Activated T-cell treated with anti-CD3 and anti-CD28 coated beads, Interleukin-2, amount 50 U/mL, for 48 hours (primary cell): ENCODE results near the gene FHAD1.

Experiments
- DNase-seq, 2 experiments: peaks; one replicate each; pipeline ENCODE4 v3.0.0-alpha.2; 2020

Gene FHAD1

DNA sequence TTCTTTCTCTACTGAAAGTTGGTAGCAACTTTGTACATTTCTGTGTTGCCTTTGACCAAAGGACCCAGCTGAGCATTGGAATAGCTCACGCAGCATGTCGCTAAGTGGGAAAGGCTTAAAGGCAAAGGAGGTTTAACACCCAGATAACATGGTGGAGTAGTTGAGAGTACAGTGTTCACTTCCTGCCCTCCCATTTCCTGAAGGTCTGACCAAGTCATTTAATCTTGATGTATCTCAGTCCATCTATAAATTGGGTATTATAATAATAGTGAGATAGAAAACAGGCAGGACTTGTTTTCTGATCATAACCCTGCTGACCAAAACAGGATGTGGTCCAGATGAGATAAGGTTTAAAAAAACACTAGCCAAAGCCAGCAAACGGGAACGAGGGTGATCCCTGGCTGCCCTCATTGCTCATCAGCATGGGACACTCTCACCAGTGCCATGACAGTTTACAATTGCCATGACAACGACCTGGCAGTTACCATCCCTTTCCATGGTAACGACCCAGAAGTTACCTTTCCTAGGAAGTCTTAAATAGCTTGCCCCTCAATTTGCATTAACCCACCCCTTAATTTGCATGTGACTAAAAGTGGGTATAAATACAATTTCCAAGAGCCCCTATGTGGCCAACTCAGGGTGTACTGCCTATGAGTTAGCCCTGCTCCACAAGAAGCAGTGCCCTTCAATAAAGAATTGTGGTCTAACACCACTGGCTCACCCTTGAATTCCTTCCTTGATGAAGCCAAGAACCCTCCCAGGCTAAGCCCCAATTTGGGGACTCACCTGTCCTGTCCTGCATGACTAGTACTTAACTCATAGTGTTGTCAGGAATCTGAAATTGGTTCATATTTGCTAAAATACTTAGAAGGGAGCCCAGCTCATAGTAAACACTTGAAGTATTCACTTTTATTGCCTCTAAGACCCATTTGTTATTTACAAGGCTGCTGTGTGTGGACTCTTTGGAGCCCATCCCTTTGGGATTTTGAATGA is 28.4 kb upstream of the FHAD1 start:
- no peak for DNase-seq

- no peak for DNase-seq
Measured at GRCh38 chr1:15219280-15220023, 27.6 kb upstream of the FHAD1 start.

DNA sequence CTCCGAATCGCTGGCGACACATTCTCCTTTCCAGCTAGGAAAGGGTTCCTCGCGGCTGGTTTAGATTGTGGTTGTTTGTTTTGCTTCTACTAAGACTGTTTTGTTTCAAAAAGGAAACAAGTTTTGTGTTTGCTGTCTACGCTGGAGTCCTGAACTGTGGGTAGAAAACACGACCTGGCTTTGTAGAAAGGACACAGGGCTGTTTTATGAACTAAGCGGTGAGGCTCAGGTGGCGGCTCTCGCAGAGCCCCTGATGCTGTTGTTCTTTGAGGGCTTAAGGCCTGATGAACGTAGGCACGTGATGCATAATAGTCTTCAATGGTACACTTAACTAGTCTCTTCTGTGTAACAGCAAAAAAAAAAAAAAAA is 27.0 kb upstream of the FHAD1 start:
- no peak for DNase-seq

DNA sequence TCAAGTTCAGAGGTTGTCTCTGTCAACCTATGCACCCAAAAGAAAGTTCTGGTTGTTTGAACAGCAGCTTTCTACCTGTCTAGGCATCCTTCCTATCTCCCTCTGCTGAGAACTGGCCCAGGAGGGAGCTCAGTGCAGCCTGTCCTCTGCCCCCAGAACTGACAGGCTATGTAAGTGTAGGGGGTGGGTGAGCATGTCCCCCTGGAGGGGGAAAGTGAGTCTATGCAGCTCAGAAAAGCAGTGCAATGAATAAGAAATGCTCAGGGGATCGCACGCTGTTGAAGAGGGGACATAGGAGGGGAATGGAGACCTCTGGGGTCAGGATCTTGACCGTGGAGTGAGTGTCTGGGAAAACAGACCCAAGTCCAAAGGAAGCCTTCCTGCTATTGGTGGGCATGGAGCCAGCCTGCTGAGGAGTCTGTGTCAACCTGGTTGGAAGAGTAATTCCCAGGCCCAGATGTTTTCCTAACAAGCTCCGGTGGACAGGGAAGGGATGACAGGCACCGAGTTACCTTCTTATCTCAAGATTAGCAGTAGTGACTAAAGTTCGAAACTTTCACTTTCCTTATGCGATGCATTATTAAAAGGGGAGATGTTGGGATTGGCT is 26.1 kb upstream of the FHAD1 start:
- DNase-seq: no peak

GRCh38 chr1:15222653-15223303 is 24.2 kb upstream of the FHAD1 start:
- DNase-seq: no peak

DNA sequence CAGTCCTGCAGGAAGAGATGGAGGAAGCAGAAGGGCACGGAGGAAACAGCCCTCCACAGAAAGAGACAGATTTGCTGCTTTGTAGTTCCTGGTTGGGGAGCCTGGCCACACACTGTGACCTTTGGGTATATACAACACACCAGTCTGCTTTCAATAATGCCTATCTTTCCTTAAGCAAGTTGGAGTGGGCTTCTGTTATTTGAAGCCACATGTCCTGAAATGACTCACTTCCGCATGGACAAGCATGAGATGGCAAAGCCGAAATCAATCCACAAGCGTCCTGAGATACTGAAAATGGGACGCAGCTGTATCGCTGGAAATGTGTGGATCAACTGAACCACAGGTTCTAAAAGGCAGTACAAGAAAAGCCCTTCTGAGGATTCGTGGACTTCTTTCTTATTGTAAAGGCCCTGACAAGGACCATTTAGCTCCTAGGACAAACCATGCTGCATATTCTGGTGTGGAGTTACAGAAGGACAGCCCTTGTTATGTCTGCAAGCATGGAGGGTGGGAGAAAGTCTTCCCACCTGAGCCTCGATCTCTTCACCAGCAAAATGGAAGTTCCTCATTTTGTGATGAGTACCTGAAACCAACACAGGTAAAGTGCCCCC is 22.7 kb upstream of the FHAD1 start:
- no peak for DNase-seq

GRCh38 chr1:15224974-15225373 is 22.0 kb upstream of the FHAD1 start:
- DNase-seq: no peak

GRCh38 chr1:15225461-15225860 is 21.6 kb upstream of the FHAD1 start:
- DNase-seq: no peak

DNA sequence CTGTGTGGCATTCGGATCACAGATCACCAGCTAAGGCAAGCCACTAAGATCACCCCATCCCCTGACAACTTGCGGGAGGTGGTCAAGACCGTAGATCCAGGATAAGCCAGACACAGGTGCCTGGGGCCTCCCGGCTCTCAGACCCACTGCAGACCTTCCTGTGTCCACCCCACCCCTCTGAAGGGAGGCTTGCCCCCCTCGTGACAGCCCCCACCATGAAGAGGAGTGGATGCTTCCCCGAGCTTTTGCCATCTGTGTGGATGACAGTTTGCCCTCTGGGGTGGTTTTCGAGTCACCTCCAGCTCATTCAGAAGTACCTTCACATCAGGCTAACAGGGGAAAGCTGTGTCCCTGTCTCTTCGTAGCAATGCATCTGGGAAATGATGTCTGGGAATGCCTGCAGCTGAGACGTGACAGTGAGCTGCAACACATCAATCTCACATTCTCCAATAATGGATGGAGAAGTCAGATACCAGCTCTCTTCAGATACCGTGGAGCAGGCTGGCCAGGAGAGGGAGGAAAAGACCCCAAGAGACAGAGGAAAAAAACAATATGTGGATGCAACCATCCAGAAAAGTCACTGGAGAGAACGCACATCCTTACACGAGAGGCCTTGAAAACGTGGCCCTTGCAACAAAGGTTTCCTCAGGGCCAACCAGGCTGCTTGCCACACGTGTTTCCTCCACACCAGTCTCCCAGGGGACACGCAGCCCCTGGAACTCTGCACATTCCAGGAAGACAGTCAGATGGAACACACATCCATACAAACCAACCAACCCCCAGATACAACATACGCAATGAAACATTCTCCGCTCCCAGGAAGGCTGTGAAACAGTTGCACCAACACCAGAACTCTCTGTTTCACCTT is 20.4 kb upstream of the FHAD1 start:
- no peak for DNase-seq

- no peak for DNase-seq
Measured at GRCh38 chr1:15229707-15230131, 17.3 kb upstream of the FHAD1 start.

GRCh38 chr1:15231714-15232201 is 15.3 kb upstream of the FHAD1 start:
- DNase-seq: peak; percentile 31 to 42

DNA sequence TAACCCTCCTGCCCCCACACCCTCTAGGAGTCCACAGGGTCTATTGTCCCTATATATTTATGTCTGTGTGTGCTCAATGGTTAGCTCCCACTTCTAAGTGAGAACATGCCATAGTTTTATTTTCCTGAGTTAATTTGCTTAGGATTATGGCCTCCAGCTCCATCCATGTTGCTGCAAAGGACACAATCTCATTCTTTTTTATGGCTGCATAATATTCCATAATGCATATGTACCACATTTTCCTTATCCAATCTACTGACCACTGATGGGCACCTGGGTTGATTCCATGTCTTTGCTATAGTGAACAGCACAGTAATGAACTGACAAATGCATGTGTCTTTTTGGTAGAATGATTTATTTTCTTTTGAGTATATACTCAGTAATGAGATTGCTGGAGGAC is 13.3 kb upstream of the FHAD1 start:
- DNase-seq: no peak

DNA sequence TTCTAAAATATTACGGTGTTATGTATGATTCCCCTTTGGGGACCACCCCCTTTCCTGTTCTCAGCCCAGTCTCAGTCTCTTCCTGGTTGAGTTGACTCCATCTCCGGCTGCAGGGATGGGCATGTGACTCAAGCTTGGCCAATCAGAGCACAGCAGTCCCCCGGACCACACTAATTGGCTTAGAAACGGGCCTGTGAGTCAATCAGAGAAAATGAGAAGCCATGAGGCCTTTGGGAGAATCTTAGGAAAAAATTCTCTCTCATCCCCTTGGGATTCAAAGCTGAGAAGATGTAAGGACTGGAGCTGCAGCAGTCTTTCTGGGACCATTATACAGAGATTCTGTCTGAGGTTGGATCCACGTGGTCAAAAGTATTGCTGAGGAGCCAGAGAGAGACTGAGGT is 10.7 kb upstream of the FHAD1 start:
- DNase-seq: no peak

DNA sequence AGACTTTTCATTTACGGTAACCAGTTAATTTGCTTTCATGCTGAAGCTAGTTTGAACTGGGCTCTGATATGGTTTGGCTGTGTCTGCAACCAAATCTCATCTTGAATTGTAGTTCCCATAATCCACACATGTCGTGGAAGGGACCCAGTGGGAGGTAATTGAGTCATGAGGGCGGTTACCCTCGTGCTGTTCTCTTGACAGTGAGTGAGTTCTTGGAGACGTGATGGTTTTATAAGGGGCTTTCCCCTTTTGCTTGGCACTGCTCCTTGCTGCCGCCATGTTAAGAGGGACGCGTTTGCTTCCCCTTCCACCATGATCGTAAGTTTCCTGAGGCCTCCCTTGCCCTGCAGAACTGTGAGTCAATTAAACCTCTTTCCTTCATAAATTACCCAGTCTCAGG is 10.3 kb upstream of the FHAD1 start:
- DNase-seq: no peak

- no peak for DNase-seq
Measured at GRCh38 chr1:15238789-15239188, 8.2 kb upstream of the FHAD1 start.

DNA sequence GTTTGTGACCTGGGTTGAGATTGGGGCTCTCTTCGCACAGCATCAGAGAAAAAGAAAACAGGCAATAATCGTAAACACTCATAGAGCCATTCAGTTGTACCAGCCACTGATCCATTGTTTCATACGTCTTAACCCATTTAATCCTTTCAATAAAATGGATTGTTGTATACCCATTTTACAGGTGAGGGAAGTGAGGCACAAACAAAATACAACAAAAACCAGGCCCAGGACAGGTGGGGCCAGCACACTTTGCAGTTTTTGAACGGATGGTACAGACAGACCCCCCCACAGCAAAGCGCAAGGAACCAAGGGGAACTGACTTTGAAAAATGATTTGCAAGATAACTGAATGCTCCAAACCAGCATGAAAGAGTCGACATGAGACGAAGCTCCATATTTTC is 4.3 kb upstream of the FHAD1 start:
- DNase-seq: no peak

DNA sequence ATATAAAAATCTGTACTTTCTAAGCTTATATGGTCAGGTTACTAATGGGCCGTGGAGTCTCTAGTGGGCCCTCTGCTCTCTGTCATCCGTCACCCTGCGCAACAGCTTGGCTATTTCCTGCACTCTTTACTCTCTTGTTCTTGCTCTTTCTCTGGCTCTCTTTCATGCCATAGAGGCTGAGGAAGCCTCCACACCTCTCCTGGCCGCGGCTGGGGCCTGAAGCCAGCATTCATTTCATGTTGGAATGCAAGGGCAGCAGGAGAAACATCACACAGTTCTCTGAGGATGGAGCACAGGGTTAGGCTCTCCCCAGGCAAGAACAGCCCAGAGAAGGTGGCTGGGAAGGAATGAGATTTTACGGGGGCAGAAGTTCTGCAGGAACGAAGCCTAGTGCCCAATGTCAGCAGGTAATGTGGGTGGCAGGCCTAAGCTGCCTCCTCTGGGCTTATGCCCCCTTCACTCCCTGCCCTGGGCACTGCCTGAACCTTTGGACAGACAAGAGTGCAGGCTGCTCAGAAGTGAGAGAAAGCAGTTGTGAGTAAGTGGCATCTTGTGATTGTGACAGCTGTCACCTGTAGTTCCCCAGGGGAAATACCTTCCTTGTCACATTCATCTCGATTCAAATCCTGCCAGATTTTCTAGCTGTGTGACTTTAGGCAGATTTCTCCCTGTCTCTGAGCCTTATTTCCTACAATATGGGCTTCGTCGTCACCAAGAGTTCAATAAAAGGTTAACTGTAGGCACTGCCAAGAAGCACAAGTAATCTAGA is 3.6 kb upstream of the FHAD1 start:
- DNase-seq: no peak

DNA sequence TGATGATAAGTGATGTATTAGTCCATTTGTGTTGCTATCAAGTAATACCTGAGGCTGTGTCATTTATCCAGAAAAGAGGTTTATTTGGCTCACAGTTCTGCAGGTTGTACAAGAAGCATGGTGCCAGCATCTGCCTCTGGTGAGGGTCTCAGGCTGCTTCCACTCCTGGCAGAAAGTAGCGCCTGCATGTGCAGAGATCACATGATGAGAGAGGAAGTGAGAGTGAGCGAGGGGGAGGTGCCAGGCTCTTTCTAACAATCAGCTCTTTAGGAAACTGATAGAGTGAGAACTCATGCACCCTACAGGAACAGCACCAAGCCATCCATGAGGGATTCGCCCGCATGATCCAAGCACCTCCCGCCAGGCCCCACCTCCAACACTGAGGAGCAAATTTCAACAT is 2.2 kb upstream of the FHAD1 start:
- DNase-seq: no peak

- no peak for DNase-seq
Measured at GRCh38 chr1:15245593-15246360, 1.2 kb upstream of the FHAD1 start.

- DNase-seq: no peak
Measured at GRCh38 chr1:15248216-15248615, 1.2 kb downstream of the FHAD1 start.
